HepG2 (cell line): ENCODE results near the gene SHF. TPM values are rescaled to one million over a fixed set of nuclear protein-coding genes. Genes with fewer than 3 reads are reported as not detected.
A peak's percentile ranks its signal among the peaks of the same experiment; 100 is the strongest.

Experiments used
- ARNTL ChIP-seq: sonication (generic); formaldehyde crosslinking; IDR thresholded peaks from 2 replicates; pipeline ENCODE4 v1.4.0; 2020; ENCODE audit warnings: mild to moderate bottlenecking, missing genetic modification reagents
- CCDC6 ChIP-seq: sonication (generic); formaldehyde crosslinking; IDR thresholded peaks from 2 replicates; pipeline ENCODE4 v1.8.1; 2022; ENCODE audit warnings: mild to moderate bottlenecking, missing genetic modification reagents, moderate library complexity
- CHCHD3 ChIP-seq: sonication (generic); formaldehyde crosslinking; IDR thresholded peaks from 2 replicates; pipeline ENCODE4 v1.8.0; 2022; ENCODE audit warnings: mild to moderate bottlenecking, missing genetic modification reagents, moderate library complexity
- CREM ChIP-seq, 2 experiments: sonication (generic) in 1 of 2; formaldehyde crosslinking in 1 of 2; IDR thresholded peaks; 2 replicates each; pipeline versions ENCODE4 v1.4.0 to v1.6.1; 2016 to 2020; ENCODE audit warnings: antibody characterized with exemption in 1 of 2, mild to moderate bottlenecking in 1 of 2, missing genetic modification reagents in 1 of 2
- HHEX ChIP-seq: IDR thresholded peaks from 2 replicates; pipeline ENCODE4 v1.6.1; 2016; ENCODE audit warnings: control low read depth
- NCOA2 ChIP-seq: sonication (generic); formaldehyde crosslinking; IDR thresholded peaks from 2 replicates; pipeline ENCODE4 v1.8.0; 2022; ENCODE audit warnings: inconsistent platforms
- NFE2L2 ChIP-seq: fragments of 150-350 bp; IDR thresholded peaks from 2 replicates; pipeline ENCODE4 v1.6.1; 2014; ENCODE audit warnings: low read length
- NR2F1 ChIP-seq, 2 experiments: fragments of 450-650 bp in 1 of 2; formaldehyde crosslinking in 1 of 2; IDR thresholded peaks; 2 replicates each; pipeline versions ENCODE4 v1.5.0 to v1.6.1; 2016 to 2020; ENCODE audit warnings: mild to moderate bottlenecking in 1 of 2, missing compliant biosample characterization in 1 of 2, missing genetic modification reagents in 1 of 2, moderate library complexity in 1 of 2
- RARA ChIP-seq: IDR thresholded peaks from 2 replicates; pipeline ENCODE4 v1.6.1; 2016; ENCODE audit warnings: missing genetic modification reagents, missing compliant biosample characterization
- SALL1 ChIP-seq: sonication (generic); formaldehyde crosslinking; IDR thresholded peaks from 2 replicates; pipeline ENCODE4 v1.8.0; 2022; ENCODE audit warnings: mild to moderate bottlenecking, missing genetic modification reagents
- TMF1 ChIP-seq: sonication (generic); formaldehyde crosslinking; IDR thresholded peaks from 2 replicates; pipeline ENCODE4 v1.8.1; 2022; ENCODE audit warnings: low read depth, missing genetic modification reagents
- TP53 ChIP-seq: sonication (generic); formaldehyde crosslinking; conservative IDR thresholded peaks from 2 replicates; pipeline ENCODE4 v1.4.0; 2020; ENCODE audit warnings: missing genetic modification reagents
- ZBTB7B ChIP-seq: sonication (generic); formaldehyde crosslinking; IDR thresholded peaks from 2 replicates; pipeline ENCODE4 v1.4.0; 2020; ENCODE audit warnings: missing genetic modification reagents
- ZNF136 ChIP-seq: sonication (generic); formaldehyde crosslinking; IDR thresholded peaks from 2 replicates; pipeline ENCODE4 v1.8.1; 2022; ENCODE audit warnings: low read depth, mild to moderate bottlenecking, moderate library complexity, missing genetic modification reagents
- ZNF160 ChIP-seq: sonication (generic); formaldehyde crosslinking; IDR thresholded peaks from 2 replicates; pipeline ENCODE4 v1.8.0; 2022; ENCODE audit warnings: mild to moderate bottlenecking, inconsistent platforms, missing genetic modification reagents
- ZNF224 ChIP-seq: sonication (generic); formaldehyde crosslinking; IDR thresholded peaks from 2 replicates; pipeline ENCODE4 v1.5.0; 2020; ENCODE audit warnings: mild to moderate bottlenecking, missing genetic modification reagents
- ZNF451 ChIP-seq: sonication (generic); formaldehyde crosslinking; IDR thresholded peaks from 2 replicates; pipeline ENCODE4 v1.5.0; 2020; ENCODE audit warnings: mild to moderate bottlenecking, missing genetic modification reagents
- ZNF558 ChIP-seq: sonication (generic); formaldehyde crosslinking; IDR thresholded peaks from 2 replicates; pipeline ENCODE4 v1.9.0; 2022; ENCODE audit warnings: mild to moderate bottlenecking, missing genetic modification reagents, borderline replicate concordance
- ZNF761 ChIP-seq: sonication (generic); formaldehyde crosslinking; conservative IDR thresholded peaks from 2 replicates; pipeline ENCODE4 v1.4.0; 2020; ENCODE audit warnings: mild to moderate bottlenecking, missing genetic modification reagents
- ZNF777 ChIP-seq: sonication (generic); formaldehyde crosslinking; IDR thresholded peaks from 2 replicates; pipeline ENCODE4 v1.4.0; 2020; ENCODE audit warnings: missing genetic modification reagents
- ZNF816 ChIP-seq: sonication (generic); formaldehyde crosslinking; IDR thresholded peaks from 2 replicates; pipeline ENCODE4 v1.8.0; 2022; ENCODE audit warnings: missing genetic modification reagents, mild to moderate bottlenecking, borderline replicate concordance
- polyA plus RNA-seq, 8 experiments: library from polyadenylated mRNA; depleted of rRNA in 3 of 8; stranded (reverse) in 7 of 8; unstranded in 1 of 8; fragments of >200 nt; fragmentation: Illumina TruSeq in 4 of 8; extraction: Trizol in 4 of 8; gene quantifications; 2 replicates each; pipeline versions ENCODE4 v1.2.1 to v1.2.3, GENCODE V29; 2011 to 2016; ENCODE audit warnings: low read depth in 4 of 8, missing spikeins in 1 of 8, mixed read lengths in 1 of 8; ENCODE audit not compliant: insufficient read depth in 1 of 8
- total RNA-seq, 5 experiments: library from RNA; depleted of rRNA; stranded (reverse); fragments of >200 nt; fragmentation: Illumina TruSeq; extraction: Trizol; gene quantifications; 2 replicates each; pipeline ENCODE4 v1.2.3, GENCODE V29; 2016; ENCODE audit warnings: low read depth in 1 of 5
- TF ChIP-seq, protein P1 (sequence below): sonication (generic); formaldehyde crosslinking; IDR thresholded peaks from 2 replicates; pipeline ENCODE4 v1.4.0; 2020; ENCODE audit warnings: missing genetic modification reagents
- TF ChIP-seq, protein P2 (sequence below): IDR thresholded peaks from 2 replicates; pipeline ENCODE4 v1.6.1; 2016
- TF ChIP-seq, protein P3 (sequence below): sonication (generic); formaldehyde crosslinking; IDR thresholded peaks from 2 replicates; pipeline ENCODE4 v1.8.1; 2022; ENCODE audit warnings: low read depth, mild to moderate bottlenecking, missing genetic modification reagents
- TF ChIP-seq, protein P4 (sequence below): sonication (generic); formaldehyde crosslinking; IDR thresholded peaks from 2 replicates; pipeline ENCODE4 v1.8.0; 2022; ENCODE audit warnings: low read depth, missing genetic modification reagents

The SHF gene
- total and polyA plus RNA-seq, 2 of the 13 experiments (the other 11 are each of a cell fraction or from before 2014, with no cell fraction given), result 20.9 to 25.5 TPM

DNA sequence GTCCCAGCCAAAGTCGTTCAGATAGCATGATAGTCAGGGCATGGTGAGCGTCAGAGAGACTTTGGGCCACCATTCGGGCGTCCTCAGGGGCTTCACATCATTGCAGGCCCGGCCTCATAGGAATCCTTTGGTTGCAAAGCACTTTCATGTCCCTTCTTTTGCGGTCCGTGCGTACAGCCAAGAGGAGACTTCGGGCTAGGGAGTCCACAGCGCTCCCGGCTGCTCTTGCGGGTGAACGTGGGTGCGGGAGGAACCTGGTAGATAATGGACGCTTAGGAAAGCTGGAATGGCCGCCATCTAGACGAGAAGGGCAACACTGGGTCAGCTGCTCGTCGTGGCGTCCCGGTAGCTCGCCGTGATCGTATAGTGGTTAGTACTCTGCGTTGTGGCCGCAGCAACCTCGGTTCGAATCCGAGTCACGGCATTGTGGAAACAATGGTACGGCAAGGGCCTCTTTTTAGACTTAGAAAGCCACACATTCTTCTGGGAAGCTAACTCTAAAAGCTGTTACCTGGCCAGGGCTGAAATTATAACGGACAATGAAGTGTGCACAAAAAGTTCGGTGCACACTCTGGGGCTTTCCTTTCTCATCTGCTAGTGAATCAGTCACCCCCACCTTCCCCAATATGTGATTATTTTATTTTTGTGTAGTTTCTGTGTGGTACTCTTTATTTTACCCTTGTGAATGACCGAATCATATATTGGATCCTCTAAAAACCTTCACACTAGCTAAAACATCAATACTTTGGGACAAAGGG is 13.2 kb upstream of the SHF start (continued):
- no peak for TF ChIP-seq ZNF761 (CRISPR knock-in tag)
- TF ChIP-seq NR2F1 (CRISPR knock-in tag; IDR thresholded peaks at IDR 0.05), result no peak
- TF ChIP-seq ZNF160 (CRISPR knock-in tag), result peak; percentile 45; the same call in 1 of the 2 replicates
- TF ChIP-seq TP53, result no peak
- TF ChIP-seq ZNF558, result 0 out of 2 replicates have a peak, but pooled peaks have one; percentile 78
- TF ChIP-seq, protein P1, sequence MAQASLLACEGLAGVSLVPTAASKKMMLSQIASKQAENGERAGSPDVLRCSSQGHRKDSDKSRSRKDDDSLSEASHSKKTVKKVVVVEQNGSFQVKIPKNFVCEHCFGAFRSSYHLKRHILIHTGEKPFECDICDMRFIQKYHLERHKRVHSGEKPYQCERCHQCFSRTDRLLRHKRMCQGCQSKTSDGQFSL (CRISPR knock-in tag), result no peak
- no peak for TF ChIP-seq ZNF136 (CRISPR knock-in tag)
- TF ChIP-seq HHEX (CRISPR knock-in tag), result no peak
- peak; percentile 10; the same call in 1 of the 2 replicates for TF ChIP-seq ZBTB7B
- TF ChIP-seq ZNF451, result 0 out of 2 replicates have a peak, but pooled peaks have one; percentile 43
- TF ChIP-seq NFE2L2, result no peak
- peak; percentile 76; the same call in 1 of the 2 replicates for TF ChIP-seq ZNF816 (CRISPR knock-in tag)
- 0 out of 2 replicates have a peak, but pooled peaks have one; percentile 3 for TF ChIP-seq CREM (IDR thresholded peaks at IDR 0.05)
- TF ChIP-seq CREM (CRISPR knock-in tag; IDR thresholded peaks at IDR 0.05), result no peak
- no peak; the same call in 1 of the 2 replicates for TF ChIP-seq CCDC6 (CRISPR knock-in tag)
- TF ChIP-seq, protein P2, sequence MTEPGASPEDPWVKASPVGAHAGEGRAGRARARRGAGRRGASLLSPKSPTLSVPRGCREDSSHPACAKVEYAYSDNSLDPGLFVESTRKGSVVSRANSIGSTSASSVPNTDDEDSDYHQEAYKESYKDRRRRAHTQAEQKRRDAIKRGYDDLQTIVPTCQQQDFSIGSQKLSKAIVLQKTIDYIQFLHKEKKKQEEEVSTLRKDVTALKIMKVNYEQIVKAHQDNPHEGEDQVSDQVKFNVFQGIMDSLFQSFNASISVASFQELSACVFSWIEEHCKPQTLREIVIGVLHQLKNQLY, result no peak
- no peak for TF ChIP-seq CHCHD3
- peak; percentile 56; the same call in 1 of the 2 replicates for TF ChIP-seq SALL1 (CRISPR knock-in tag)
- TF ChIP-seq ARNTL (CRISPR knock-in tag), result no peak
- TF ChIP-seq, protein P3, sequence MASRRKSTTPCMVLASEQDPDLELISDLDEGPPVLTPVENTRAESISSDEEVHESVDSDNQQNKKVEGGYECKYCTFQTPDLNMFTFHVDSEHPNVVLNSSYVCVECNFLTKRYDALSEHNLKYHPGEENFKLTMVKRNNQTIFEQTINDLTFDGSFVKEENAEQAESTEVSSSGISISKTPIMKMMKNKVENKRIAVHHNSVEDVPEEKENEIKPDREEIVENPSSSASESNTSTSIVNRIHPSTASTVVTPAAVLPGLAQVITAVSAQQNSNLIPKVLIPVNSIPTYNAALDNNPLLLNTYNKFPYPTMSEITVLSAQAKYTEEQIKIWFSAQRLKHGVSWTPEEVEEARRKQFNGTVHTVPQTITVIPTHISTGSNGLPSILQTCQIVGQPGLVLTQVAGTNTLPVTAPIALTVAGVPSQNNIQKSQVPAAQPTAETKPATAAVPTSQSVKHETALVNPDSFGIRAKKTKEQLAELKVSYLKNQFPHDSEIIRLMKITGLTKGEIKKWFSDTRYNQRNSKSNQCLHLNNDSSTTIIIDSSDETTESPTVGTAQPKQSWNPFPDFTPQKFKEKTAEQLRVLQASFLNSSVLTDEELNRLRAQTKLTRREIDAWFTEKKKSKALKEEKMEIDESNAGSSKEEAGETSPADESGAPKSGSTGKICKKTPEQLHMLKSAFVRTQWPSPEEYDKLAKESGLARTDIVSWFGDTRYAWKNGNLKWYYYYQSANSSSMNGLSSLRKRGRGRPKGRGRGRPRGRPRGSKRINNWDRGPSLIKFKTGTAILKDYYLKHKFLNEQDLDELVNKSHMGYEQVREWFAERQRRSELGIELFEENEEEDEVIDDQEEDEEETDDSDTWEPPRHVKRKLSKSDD, result no peak
- peak; percentile 57; the same call in 1 of the 2 replicates for TF ChIP-seq RARA
- TF ChIP-seq ZNF777 (CRISPR knock-in tag), result peak; percentile 91
- TF ChIP-seq ZNF224 (CRISPR knock-in tag), result peak; percentile 91; the same call in 1 of the 2 replicates
- TF ChIP-seq, protein P4, sequence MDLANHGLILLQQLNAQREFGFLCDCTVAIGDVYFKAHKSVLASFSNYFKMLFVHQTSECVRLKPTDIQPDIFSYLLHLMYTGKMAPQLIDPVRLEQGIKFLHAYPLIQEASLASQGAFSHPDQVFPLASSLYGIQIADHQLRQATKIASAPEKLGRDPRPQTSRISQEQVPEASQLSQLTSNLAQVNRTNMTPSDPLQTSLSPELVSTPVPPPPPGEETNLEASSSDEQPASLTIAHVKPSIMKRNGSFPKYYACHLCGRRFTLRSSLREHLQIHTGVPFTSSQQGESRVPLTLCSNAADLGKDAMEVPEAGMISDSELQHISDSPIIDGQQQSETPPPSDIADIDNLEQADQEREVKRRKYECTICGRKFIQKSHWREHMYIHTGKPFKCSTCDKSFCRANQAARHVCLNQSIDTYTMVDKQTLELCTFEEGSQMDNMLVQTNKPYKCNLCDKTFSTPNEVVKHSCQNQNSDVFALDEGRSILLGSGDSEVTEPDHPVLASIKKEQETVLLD (CRISPR knock-in tag), result 0 out of 2 replicates have a peak, but pooled peaks have one; percentile 14
- no peak for TF ChIP-seq TMF1
- TF ChIP-seq NCOA2 (CRISPR knock-in tag), result peak; percentile 28; the same call in 1 of the 2 replicates
